ENCODE data around the gene TLCD2.

DNA sequence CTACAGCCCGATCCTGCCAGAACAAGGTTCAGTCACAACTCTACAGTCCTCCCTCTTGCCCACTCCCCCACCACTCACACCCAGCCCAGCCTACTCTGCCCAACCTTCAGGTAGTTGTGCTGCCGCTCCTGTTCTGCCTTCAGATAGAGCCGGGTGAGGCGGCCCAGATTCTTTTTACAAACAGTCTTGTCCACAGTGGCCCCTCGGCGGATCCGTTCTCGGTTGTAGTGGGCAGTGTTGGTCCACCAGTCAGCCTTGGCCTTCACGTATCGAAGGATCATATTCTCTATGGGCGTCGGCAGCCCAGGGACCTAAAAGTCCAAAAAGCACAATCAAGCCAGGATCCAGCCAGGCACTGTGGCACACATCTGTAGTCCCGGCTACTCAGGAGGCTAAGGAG, 33.8 kb downstream of the TLCD2 start:
- TF ChIP-seq, protein P1, sequence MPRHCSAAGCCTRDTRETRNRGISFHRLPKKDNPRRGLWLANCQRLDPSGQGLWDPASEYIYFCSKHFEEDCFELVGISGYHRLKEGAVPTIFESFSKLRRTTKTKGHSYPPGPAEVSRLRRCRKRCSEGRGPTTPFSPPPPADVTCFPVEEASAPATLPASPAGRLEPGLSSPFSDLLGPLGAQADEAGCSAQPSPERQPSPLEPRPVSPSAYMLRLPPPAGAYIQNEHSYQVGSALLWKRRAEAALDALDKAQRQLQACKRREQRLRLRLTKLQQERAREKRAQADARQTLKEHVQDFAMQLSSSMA (CRISPR knock-in tag; IDR thresholded peaks at IDR 0.05) = no peak
- TF ChIP-seq, protein P2, sequence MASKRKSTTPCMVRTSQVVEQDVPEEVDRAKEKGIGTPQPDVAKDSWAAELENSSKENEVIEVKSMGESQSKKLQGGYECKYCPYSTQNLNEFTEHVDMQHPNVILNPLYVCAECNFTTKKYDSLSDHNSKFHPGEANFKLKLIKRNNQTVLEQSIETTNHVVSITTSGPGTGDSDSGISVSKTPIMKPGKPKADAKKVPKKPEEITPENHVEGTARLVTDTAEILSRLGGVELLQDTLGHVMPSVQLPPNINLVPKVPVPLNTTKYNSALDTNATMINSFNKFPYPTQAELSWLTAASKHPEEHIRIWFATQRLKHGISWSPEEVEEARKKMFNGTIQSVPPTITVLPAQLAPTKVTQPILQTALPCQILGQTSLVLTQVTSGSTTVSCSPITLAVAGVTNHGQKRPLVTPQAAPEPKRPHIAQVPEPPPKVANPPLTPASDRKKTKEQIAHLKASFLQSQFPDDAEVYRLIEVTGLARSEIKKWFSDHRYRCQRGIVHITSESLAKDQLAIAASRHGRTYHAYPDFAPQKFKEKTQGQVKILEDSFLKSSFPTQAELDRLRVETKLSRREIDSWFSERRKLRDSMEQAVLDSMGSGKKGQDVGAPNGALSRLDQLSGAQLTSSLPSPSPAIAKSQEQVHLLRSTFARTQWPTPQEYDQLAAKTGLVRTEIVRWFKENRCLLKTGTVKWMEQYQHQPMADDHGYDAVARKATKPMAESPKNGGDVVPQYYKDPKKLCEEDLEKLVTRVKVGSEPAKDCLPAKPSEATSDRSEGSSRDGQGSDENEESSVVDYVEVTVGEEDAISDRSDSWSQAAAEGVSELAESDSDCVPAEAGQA (IDR thresholded peaks at IDR 0.05; ENCODE audit: low read depth) = no peak
- TF ChIP-seq, protein P2 (CRISPR knock-in tag; IDR thresholded peaks at IDR 0.05; ENCODE audit: borderline replicate concordance) = no peak
- TF ChIP-seq FOXK1 (CRISPR knock-in tag; IDR thresholded peaks at IDR 0.05; ENCODE audit: borderline replicate concordance, low read depth) (no peak), GATAD1 (CRISPR knock-in tag; IDR thresholded peaks at IDR 0.05) (no peak), ZNF274 (CRISPR knock-in tag; IDR thresholded peaks at IDR 0.05) (no peak), SRF (IDR thresholded peaks at IDR 0.05; ENCODE audit: low read depth, low read length) (no peak), ZNF124 (CRISPR knock-in tag; IDR thresholded peaks at IDR 0.05) (no peak), CHD2 (IDR thresholded peaks at IDR 0.05; ENCODE audit: low read depth, low read length) (no peak), ZFYVE20 (CRISPR knock-in tag; IDR thresholded peaks at IDR 0.05; ENCODE audit: borderline replicate concordance, low read depth) (no peak), SP2 (CRISPR knock-in tag; IDR thresholded peaks at IDR 0.05) (no peak), ZNF296 (CRISPR knock-in tag; conservative IDR thresholded peaks at IDR 0.05) (no peak)
- TF ChIP-seq, protein P3, sequence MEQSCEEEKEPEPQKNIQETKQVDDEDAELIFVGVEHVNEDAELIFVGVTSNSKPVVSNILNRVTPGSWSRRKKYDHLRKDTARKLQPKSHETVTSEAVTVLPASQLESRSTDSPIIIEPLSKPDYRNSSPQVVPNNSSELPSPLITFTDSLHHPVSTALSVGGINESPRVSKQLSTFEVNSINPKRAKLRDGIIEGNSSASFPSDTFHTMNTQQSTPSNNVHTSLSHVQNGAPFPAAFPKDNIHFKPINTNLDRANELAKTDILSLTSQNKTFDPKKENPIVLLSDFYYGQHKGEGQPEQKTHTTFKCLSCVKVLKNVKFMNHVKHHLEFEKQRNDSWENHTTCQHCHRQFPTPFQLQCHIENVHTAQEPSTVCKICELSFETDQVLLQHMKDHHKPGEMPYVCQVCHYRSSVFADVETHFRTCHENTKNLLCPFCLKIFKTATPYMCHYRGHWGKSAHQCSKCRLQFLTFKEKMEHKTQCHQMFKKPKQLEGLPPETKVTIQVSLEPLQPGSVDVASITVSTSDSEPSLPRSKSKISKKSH (CRISPR knock-in tag; IDR thresholded peaks at IDR 0.05; ENCODE audit: borderline replicate concordance) = no peak

All from HepG2 (cell line).